Gastrocnemius medialis (tissue), 4 donors: ENCODE results near the gene GABRG3. TPM values are rescaled to one million over a fixed set of nuclear protein-coding genes. Genes with fewer than 3 reads are reported as not detected.

Experiments
- ATAC-seq, 2 donors: fragments of 150-250 bp; one replicate each; pipeline ENCODE4 v1.9.1; 2016
- DNase-seq, 2 donors: peaks; one replicate each; pipeline ENCODE4 v3.0.0-alpha.2; 2019
- H3K27ac ChIP-seq, 4 donors: fragments of 200-600 bp; sonication (generic); 1 replicate in 1 of 4; 2 replicates in 3 of 4; pipeline ENCODE4 v1.5.1; 2016 to 2018; ENCODE audit warnings: mild to moderate bottlenecking in 2 of 4, moderate library complexity in 1 of 4
- H3K27me3 ChIP-seq, 3 donors: fragments of 200-600 bp; sonication (generic) in 2 of 3; 1 replicate in 1 of 3; 2 replicates in 2 of 3; pipeline versions ENCODE4 v1.5.1 to v1.6.0; 2016 to 2019; ENCODE audit warnings: mild to moderate bottlenecking in 1 of 3, moderate library complexity in 1 of 3
- H3K36me3 ChIP-seq, 2 donors: fragments of 200-600 bp; sonication (generic) in 1 of 2; one replicate each; pipeline ENCODE4 v1.5.1; 2017 to 2018
- H3K4me1 ChIP-seq, 2 donors: fragments of 200-600 bp; sonication (generic) in 1 of 2; one replicate each; pipeline ENCODE4 v1.5.1; 2016 to 2017; ENCODE audit warnings: mild to moderate bottlenecking in 2 of 2
- H3K4me3 ChIP-seq, 4 donors: fragments of 200-600 bp; sonication (generic) in 3 of 4; 1 replicate in 1 of 4; 2 replicates in 3 of 4; pipeline ENCODE4 v1.5.1; 2016 to 2019; ENCODE audit warnings: mild to moderate bottlenecking in 2 of 4
- H3K9me3 ChIP-seq, 3 donors: fragments of 200-600 bp; sonication (generic) in 2 of 3; 1 replicate in 1 of 3; 2 replicates in 2 of 3; pipeline ENCODE4 v1.5.1; 2016 to 2019
- CTCF ChIP-seq, 5 experiments: fragments of 450-650 bp in 3 of 5; fragments of 200-600 bp in 2 of 5; sonication (generic) in 2 of 5; IDR thresholded peaks in 4 of 5; conservative IDR thresholded peaks in 1 of 5; 1 replicate in 4 of 5; 2 replicates in 1 of 5; pipeline ENCODE4 v1.5.1; 2016 to 2019; ENCODE audit warnings: antibody characterized with exemption in 5 of 5, mild to moderate bottlenecking in 3 of 5, moderate library complexity in 3 of 5
- POLR2A ChIP-seq, 2 donors: fragments of 450-650 bp; IDR thresholded peaks; one replicate each; pipeline ENCODE4 v1.6.1; 2017; ENCODE audit warnings: antibody characterized with exemption in 2 of 2, mild to moderate bottlenecking in 2 of 2, moderate library complexity in 2 of 2
- in situ Hi-C, 4 donors: fragments of 200-750 bp; cut with MboI; loops; one replicate each; pipeline versions ENCODE4 v1.15.0 to v1.8.0; 2017; ENCODE audit warnings: low sequenced_read_pairs in 4 of 4
- intact Hi-C: fragments of 100-400 bp; cut with DNase I; formaldehyde crosslinking; loops from one replicate; pipeline ENCODE4 v1.15.1; 2023; ENCODE audit warnings: low total_unique reads
- total RNA-seq, 4 donors: library from RNA; depleted of rRNA; stranded (reverse); fragments of >200 nt; gene quantifications; one replicate each; pipeline versions ENCODE4 v1.1.0 to v1.2.3, GENCODE V29; 2016

Gene GABRG3
- total RNA-seq, 4 donors from 2014 or later, result not detected

- no peaks in the 10 kb centered on the region for H3K4me1 ChIP-seq
- H3K4me3 ChIP-seq, result no peak overlapping the region
- TF ChIP-seq POLR2A (IDR thresholded peaks at IDR 0.05) (no peak), CTCF (IDR thresholded peaks at IDR 0.05 in 4 of 5, conservative IDR thresholded peaks at IDR 0.05 in 1 of 5) (no peak)
- DNase-seq (no peak), ATAC-seq (no peak)
- in situ Hi-C loops, result no loop called here
- no peaks in the 10 kb centered on the region for H3K27me3 ChIP-seq
- no peak overlapping the region for H3K27ac ChIP-seq
- intact Hi-C loops, result no loop called here
- no peaks in the 10 kb centered on the region for H3K9me3 ChIP-seq
- no peaks in the 10 kb centered on the region for H3K36me3 ChIP-seq
These were observed 148.8 kb downstream of the GABRG3 start for GRCh38 chr15:27119695-27120266.

GRCh38 chr15:27121672-27122071 lies 150.7 kb downstream of the GABRG3 start:
- H3K27me3 ChIP-seq, result no peaks in the 10 kb centered on the region
- H3K36me3 ChIP-seq, result no peaks in the 10 kb centered on the region
- ATAC-seq (no peak), DNase-seq (no peak)
- no peak overlapping the region for H3K4me3 ChIP-seq
- no peaks in the 10 kb centered on the region for H3K4me1 ChIP-seq
- H3K9me3 ChIP-seq, result no peaks in the 10 kb centered on the region
- TF ChIP-seq POLR2A (IDR thresholded peaks at IDR 0.05) (no peak), CTCF (IDR thresholded peaks at IDR 0.05 in 4 of 5, conservative IDR thresholded peaks at IDR 0.05 in 1 of 5) (no peak)
- intact Hi-C loops (no loop called here), in situ Hi-C loops (no loop called here)
- H3K27ac ChIP-seq, result no peak overlapping the region

GRCh38 chr15:27123291-27123690 lies 152.3 kb downstream of the GABRG3 start:
- ATAC-seq (no peak), DNase-seq (no peak)
- in situ Hi-C loops (no loop called here), intact Hi-C loops (no loop called here)
- Histone ChIP-seq H3K36me3 (no peaks in the 10 kb centered on the region), H3K4me1 (no peaks in the 10 kb centered on the region), H3K9me3 (no peaks in the 10 kb centered on the region), H3K27ac (no peak overlapping the region), H3K27me3 (no peaks in the 10 kb centered on the region), H3K4me3 (no peak overlapping the region)
- TF ChIP-seq CTCF (IDR thresholded peaks at IDR 0.05 in 4 of 5, conservative IDR thresholded peaks at IDR 0.05 in 1 of 5) (no peak), POLR2A (IDR thresholded peaks at IDR 0.05) (no peak)

GRCh38 chr15:27123808-27124207 lies 152.8 kb downstream of the GABRG3 start:
- H3K27me3 ChIP-seq, result no peaks in the 10 kb centered on the region
- H3K9me3 ChIP-seq, result no peaks in the 10 kb centered on the region
- H3K27ac ChIP-seq, result no peak overlapping the region
- in situ Hi-C loops, result no loop called here
- intact Hi-C loops, result no loop called here
- no peak overlapping the region for H3K4me3 ChIP-seq
- no peak for TF ChIP-seq POLR2A (IDR thresholded peaks at IDR 0.05)
- no peak for TF ChIP-seq CTCF (IDR thresholded peaks at IDR 0.05 in 4 of 5, conservative IDR thresholded peaks at IDR 0.05 in 1 of 5)
- H3K4me1 ChIP-seq, result no peaks in the 10 kb centered on the region
- H3K36me3 ChIP-seq, result no peaks in the 10 kb centered on the region
- DNase-seq (no peak), ATAC-seq (no peak)

- no peaks in the 10 kb centered on the region for H3K27me3 ChIP-seq
- no peak for ATAC-seq
- no peaks in the 10 kb centered on the region for H3K36me3 ChIP-seq
- in situ Hi-C loops (no loop called here), intact Hi-C loops (no loop called here)
- no peak overlapping the region for H3K4me3 ChIP-seq
- no peaks in the 10 kb centered on the region for H3K4me1 ChIP-seq
- no peak for DNase-seq
- TF ChIP-seq POLR2A (IDR thresholded peaks at IDR 0.05) (no peak), CTCF (IDR thresholded peaks at IDR 0.05 in 4 of 5, conservative IDR thresholded peaks at IDR 0.05 in 1 of 5) (no peak)
- H3K9me3 ChIP-seq, result no peaks in the 10 kb centered on the region
- no peak overlapping the region for H3K27ac ChIP-seq
These were observed 153.4 kb downstream of the GABRG3 start for GRCh38 chr15:27124287-27124871.
